NCI-H1092 (cell line): ENCODE data around the gene IBTK.
"Not testable (repeated sequence)": the region's sequence is repeated elsewhere in the genome, so short reads cannot be mapped to it uniquely, and the experiment has no call there.

Experiments used
- DNase-seq: peaks from one replicate; lab custom pipeline; 2025; lab: John Stamatoyannopoulos, UW

The IBTK gene

GRCh38 chr6:82247505-82248272 is at the start of gene IBTK:
Gene IBTK (minus strand): TSS chr6:82247744. CDS start chr6:82240486, 7,258 bp downstream.
- peak; percentile 80 for DNase-seq

- no peak for DNase-seq
Observed at GRCh38 chr6:82283771-82284410, 36.3 kb upstream of the IBTK start.

GRCh38 chr6:82281550-82281949 is 34.0 kb upstream of the IBTK start:
- DNase-seq: not testable (repeated sequence)

DNA sequence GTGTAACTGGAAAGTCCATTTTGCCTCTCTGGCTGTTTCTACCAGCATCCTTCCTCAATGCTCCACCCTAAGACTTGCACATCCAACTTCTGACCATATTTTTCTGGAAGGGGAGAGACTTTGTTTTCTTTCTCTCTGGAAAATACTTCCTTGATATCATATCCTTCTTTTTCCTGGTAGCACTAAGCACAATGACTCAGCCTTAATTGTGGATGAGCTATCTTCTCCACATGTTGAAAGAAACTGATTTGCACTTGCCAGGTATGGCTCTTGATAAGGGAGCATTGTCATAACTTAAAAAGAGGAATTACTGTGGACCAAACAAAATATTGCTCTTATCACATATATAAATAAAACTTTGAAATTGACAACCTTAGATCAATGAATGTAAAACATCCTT is 30.1 kb upstream of the IBTK start:
- DNase-seq: no peak

- no peak for DNase-seq
Observed at GRCh38 chr6:82275686-82276085, 28.1 kb upstream of the IBTK start.

GRCh38 chr6:82273295-82273694 is 25.8 kb upstream of the IBTK start:
- DNase-seq: no peak

DNA sequence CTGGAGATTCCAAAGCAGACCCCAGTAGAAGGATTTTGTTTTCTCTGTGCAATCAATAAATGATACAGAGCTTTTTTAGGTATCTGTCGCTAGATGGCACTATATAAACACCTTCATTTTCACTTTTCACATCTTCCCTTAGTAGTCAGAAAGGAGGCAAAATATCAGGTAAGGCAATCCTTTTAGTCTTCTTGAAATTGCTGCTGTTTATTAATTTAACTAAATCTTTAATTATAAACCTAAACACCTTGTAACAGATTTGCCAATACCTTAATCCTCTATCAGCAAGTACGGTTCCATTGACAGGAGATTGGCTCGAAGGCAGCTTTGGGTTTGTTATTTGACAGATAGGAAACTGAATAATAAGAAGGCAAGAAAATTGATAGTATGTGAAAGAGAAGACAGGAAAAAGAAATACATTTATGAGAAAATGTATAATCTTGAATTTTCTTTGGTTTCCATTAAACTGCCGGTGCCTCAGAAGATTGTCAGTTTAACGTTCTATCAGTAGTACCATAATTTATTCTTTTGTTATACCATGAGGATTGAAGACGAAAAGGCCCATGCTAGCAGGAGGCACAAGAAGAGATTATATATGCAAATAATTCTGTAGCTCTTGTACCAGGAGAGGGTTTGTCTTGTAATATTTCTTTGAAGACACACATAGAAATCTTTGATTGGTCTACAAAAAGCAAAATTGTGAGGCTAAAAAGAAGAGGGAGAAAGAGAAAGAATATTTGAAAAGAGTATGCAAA is 23.5 kb upstream of the IBTK start:
- DNase-seq: no peak

DNA sequence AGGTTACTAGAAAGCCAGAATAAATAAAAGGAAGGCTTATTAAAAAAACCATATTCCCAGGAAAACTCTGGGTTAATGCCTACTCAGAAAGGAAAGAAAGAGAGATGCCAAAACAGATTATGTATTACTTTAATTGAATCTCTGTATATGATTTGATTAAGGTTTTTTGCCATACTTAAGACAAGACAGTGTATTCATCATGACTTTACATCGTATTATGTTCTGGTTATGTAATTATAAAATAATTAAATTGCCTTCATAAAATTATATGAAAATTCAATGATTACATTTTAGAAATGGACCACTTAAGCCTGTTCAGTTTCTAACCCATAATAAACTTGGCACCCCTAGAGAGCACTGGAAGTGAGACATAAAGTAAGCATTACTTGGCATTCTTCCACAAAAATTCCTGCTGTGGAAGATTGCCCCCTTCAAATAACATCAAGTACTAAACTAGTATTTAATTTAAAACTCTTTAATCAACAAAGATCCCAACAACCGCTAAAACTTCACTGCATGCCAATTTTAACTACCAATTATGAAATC is 20.8 kb upstream of the IBTK start:
- no peak for DNase-seq

GRCh38 chr6:82264824-82265223 is 17.3 kb upstream of the IBTK start:
- DNase-seq: no peak

DNA sequence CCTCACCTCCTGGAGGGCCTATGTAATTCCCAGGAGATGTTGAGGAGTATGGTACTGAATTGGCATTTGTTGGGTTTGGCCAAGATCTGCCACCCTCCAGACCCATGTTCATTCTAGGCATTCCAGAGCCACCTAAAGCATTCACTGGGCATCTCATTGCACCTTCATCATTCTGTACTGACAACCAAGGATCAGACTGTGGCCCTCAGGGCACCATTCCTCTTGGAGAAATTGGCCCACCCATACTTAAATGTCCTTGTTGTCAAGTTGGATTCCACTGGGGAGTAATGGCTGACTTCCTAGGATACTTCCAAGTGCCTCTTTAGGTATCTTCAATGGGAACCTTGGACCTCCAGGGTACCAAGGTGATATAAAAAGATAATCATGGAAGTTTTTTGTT is 16.8 kb upstream of the IBTK start:
- DNase-seq: no peak

DNA sequence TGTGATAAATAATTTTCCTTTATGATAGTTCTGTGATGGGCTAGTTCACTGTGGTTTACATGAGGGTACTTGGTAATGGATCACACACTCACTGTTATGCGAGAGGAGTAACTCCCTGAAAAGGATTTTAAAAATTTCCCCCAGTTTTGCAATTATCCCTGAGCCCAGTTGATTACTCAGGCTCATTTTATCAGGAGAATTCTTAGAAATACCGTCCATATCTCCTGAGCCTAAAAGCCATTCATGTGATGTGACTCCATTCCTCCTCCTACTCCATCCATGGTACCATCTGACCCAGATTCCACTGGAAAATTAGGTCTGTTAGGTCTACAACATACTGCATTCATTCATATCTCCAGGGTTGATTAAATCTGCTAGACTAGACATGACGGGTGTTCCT is 16.4 kb upstream of the IBTK start:
- no peak for DNase-seq

- no peak for DNase-seq
Observed at GRCh38 chr6:82260997-82261732, 13.6 kb upstream of the IBTK start.

DNA sequence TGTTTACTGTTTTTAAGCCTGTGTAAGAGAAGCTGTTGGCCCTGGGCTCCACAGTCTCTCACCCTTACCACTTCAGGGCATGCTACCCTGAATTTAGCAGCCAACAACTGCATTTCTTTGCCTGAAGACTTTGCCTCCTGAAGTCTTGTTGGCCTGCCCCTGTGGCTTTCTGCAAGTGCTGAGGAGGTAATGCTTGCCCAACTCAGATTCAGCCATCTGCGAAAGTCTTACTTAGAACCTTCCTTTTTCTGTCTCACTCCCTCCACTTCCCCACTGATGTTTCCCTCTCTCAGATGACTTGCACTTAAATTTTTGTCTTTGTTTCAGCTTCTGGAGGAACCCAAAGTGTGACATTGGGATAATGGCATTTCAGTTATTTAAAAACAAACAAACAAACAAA is 11.8 kb upstream of the IBTK start:
- no peak for DNase-seq

DNA sequence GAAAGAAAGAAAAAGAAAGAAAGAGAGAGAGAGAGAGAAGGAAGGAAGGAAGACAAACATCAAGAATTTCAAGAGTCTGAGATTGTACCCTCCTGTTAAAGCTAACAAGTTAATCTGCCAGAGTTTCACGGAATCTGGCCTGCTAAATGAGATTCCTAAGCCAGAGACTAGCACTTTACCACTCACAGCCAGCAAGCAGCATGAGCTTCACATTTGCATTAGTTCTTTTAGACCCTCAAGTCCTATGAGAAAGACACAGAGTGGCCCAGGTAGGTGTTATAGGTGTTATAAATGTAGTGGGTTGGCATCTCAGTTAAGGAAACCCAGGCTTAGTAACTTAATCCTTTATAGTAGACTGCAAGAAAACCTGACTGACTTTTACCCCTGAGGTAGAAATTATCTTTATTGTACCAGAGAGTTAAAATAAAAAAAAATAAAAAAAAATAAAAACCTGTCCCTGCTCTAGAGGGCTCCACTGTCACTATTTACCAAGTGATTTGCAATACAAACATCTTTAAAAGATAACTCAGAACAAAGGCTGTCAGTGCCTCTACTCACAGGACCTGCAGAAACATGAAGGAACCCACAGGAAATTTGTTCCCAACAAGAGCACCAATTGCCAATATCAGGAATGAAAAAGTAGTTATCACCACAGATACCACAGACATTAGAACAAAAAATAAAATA is 9.7 kb upstream of the IBTK start:
- DNase-seq: no peak

DNA sequence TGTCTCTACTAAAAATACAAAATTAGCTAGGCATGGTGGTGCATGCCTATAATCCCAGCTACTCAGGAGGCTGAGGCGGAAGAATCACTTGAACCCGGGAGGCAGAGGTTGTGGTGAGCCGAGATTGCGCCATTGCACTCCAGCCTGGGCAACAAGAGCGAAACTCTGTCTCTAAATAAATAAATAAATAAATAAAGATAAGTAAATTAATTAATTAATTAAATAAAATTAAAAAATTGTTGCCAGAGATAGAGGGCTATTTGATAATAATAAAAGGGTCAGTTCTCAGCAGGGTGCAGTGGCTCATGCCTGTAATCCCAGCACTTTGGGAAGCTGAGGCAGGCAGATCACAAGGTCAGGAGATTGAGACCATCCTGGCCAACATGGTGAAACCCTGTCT is 7.2 kb upstream of the IBTK start:
- DNase-seq: not testable (repeated sequence)

- DNase-seq: no peak
Observed at GRCh38 chr6:82251942-82252341, 4.4 kb upstream of the IBTK start.

DNA sequence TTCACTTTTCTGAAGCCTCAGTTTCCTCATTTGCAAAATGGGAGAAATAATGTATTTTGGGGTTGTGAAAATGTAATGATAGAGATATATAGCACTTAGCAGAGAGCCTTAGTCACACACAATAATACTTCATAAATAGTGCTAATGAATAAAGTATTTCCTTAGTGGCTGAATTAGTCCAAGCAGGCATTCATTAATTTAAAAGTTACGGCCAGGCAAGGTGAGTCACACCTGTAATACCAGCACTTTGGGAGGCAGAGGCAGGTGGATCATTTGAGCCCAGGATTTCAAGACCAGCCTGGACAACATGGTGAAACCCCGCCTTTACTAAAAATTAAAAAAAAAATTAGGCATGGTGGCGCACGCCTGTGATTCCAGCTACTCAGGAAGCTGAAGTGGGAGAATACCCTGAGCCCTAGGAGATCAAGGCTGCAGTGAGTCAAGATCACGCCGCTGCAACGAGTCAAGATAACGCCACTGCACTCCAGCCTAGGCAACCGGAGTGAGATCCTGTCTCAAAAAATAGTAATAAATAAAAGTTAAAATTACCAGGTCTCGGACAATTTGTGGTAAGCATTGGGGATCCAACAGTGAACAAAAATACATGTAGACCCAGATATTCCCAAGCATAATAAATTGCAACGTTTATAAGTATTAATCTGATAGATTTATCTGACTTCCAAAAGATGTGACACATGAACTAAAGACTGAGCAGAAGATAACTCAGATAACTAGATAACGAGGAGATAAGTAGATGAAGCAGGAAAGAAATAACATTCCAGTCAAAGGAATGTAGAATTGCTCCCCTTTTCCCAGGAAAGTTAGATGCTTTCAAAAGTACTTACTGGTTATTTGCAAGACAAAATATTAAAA is 2.1 kb upstream of the IBTK start:
- DNase-seq: no peak

GRCh38 chr6:82248273-82248735 is 760 bp upstream of the IBTK start:
- DNase-seq: no peak

DNA sequence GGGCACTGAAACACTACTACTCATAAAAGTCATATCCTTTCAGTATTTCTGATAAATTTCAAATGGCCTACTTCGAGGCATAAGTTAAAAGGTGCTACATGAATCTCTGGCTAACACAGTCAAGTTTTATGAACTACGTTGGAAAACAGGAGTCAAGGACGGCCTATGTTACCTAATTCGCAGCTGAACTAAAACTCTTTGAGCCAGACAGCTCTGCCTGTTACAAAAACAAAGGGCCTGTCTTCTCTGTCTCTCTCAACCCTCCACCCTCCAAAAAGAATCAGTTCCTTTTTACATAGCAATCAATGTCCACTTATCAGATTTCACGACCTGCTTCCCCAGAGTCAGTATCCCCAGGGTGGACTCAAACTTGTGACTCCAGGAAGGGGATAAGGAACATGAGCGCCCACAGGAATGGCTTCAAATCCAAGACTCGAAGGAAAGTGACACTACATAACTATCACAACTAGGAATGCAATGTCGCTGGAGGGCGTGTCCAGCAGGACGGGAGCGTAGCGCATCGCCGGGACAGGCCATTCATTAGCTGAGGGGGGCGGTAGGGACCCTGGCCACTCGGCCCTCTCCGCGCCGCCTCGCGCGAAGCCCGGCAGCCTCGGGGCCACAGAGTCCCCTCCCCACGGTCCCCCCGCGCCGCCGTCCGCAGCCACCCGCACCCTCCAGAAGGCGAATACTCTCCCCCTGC is 591 bp downstream of the IBTK start:
- DNase-seq: no peak

- no peak for DNase-seq
Observed at GRCh38 chr6:82246370-82246769, 1.2 kb downstream of the IBTK start.
